ENCODE results near the gene PNLIPRP3.

- no peak for TF ChIP-seq POLR2A (IDR thresholded peaks at IDR 0.05)
- TF ChIP-seq CTCF (IDR thresholded peaks at IDR 0.05) = peak; percentile 18 to 70 (median 52)
These were observed 41.4 kb upstream of the PNLIPRP3 start for GRCh38 chr10:116385994-116386809.

All from adrenal gland (tissue), 5 donors.